Endothelial cell of umbilical vein (primary cell): ENCODE data around the gene NEK4.
"Not testable (repeated sequence)": the region's sequence is repeated elsewhere in the genome, so short reads cannot be mapped to it uniquely, and the experiment has no call there.

Source experiments
- FOS ChIP-seq: IDR thresholded peaks from 2 replicates; pipeline ENCODE4 v1.6.1; 2011; ENCODE audit warnings: mild to moderate bottlenecking, low read length, moderate library complexity, borderline replicate concordance; ENCODE audit not compliant: insufficient read depth
- TF ChIP-seq, protein P1 (sequence below), 2 donors: IDR thresholded peaks; 1 replicate in 1 of 2; 2 replicates in 1 of 2; pipeline ENCODE4 v1.5.1; 2011; ENCODE audit warnings: low read length in 2 of 2, mild to moderate bottlenecking in 2 of 2, moderate library complexity in 2 of 2, control low read depth in 1 of 2, inconsistent platforms in 1 of 2, low read depth in 1 of 2; ENCODE audit not compliant: insufficient read depth in 1 of 2; ENCODE audit errors: extremely low read depth in 1 of 2

DNA sequence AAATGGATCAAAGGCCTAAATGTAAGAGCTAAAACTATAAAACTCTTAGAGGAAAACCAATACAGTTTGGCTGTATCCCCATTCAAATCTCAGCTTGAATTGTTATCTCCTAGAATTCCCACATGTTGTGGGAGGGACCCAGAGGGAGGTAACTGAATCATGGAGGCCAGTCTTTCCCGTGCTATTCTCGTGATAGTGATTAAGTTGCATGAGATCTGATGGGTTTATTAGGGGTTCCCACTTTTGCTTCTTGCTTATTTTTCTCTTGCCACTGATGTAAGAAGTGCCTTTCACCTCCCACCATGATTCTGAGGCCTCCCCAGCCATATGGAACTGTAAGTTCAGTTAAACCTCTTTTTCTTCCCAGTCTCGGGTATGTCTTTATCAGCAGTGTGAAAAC lies 94.5 kb downstream of the NEK4 start:
- TF ChIP-seq FOS = not testable (repeated sequence)
- TF ChIP-seq, protein P1, sequence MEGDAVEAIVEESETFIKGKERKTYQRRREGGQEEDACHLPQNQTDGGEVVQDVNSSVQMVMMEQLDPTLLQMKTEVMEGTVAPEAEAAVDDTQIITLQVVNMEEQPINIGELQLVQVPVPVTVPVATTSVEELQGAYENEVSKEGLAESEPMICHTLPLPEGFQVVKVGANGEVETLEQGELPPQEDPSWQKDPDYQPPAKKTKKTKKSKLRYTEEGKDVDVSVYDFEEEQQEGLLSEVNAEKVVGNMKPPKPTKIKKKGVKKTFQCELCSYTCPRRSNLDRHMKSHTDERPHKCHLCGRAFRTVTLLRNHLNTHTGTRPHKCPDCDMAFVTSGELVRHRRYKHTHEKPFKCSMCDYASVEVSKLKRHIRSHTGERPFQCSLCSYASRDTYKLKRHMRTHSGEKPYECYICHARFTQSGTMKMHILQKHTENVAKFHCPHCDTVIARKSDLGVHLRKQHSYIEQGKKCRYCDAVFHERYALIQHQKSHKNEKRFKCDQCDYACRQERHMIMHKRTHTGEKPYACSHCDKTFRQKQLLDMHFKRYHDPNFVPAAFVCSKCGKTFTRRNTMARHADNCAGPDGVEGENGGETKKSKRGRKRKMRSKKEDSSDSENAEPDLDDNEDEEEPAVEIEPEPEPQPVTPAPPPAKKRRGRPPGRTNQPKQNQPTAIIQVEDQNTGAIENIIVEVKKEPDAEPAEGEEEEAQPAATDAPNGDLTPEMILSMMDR (IDR thresholded peaks at IDR 0.05; ENCODE audit: extremely low read depth in 1 of 2, insufficient read depth in 1 of 2, low read depth in 1 of 2, low read length in 2 of 2) = not testable (repeated sequence)
